ENCODE measurements around the gene DEPP1.

Gene DEPP1

GRCh38 chr10:44980309-44981171 is 1.9 kb upstream of the DEPP1 start:
- Histone ChIP-seq H3K36me3 (peaks cover 7 to 33% (median 28%) of the 10 kb centered on the region in 3 donors), H3K4me3 (no peak overlapping the region), H3K27ac (peak overlapping the region; percentile 90 to 96), H3K4me1 (peaks cover 11 to 87% (median 75%) of the 10 kb centered on the region in 4 donors), H3K27me3 (no peaks in the 10 kb centered on the region), H3K9me3 (no peaks in the 10 kb centered on the region)
- TF ChIP-seq CTCF (IDR thresholded peaks at IDR 0.05) = no peak
- intact Hi-C loops (cut with DNase I; ENCODE audit: low total_unique reads) = loop anchor here (5.0 kb wide), 1 partner anchor 1008 kb away; no protein-coding TSS in a partner anchor
- DNase-seq = peak; percentile 22 to 67

GRCh38 chr10:44979281-44980191 is 927 bp upstream of the DEPP1 start:
- peak overlapping the region in 1 of 2 donors; percentile 72 for H3K4me3 ChIP-seq
- peaks cover 11 to 85% (median 70%) of the 10 kb centered on the region in 4 donors for H3K4me1 ChIP-seq
- intact Hi-C loops (cut with DNase I; ENCODE audit: low total_unique reads) = loop anchor here (5.0 to 10.0 kb wide), 2 partner anchors 105 to 1007 kb away; no protein-coding TSS in a partner anchor
- DNase-seq = peak; percentile 25 to 67
- no peaks in the 10 kb centered on the region for H3K9me3 ChIP-seq
- peak overlapping the region; percentile 90 to 96 for H3K27ac ChIP-seq
- H3K27me3 ChIP-seq = no peaks in the 10 kb centered on the region
- H3K36me3 ChIP-seq = peaks cover 7 to 24% (median 23%) of the 10 kb centered on the region in 3 donors
- no peak for TF ChIP-seq CTCF (IDR thresholded peaks at IDR 0.05)

GRCh38 chr10:44978213-44978569 is 418 bp downstream of the DEPP1 start:
- Histone ChIP-seq H3K9me3 (no peaks in the 10 kb centered on the region), H3K27me3 (no peaks in the 10 kb centered on the region), H3K36me3 (peaks cover 7 to 23% (median 18%) of the 10 kb centered on the region in 3 donors), H3K27ac (peak overlapping the region; percentile 90 to 96), H3K4me3 (peak overlapping the region; percentile 72 to 85), H3K4me1 (peaks cover 11 to 84% (median 67%) of the 10 kb centered on the region in 4 donors)
- intact Hi-C loops (cut with DNase I; ENCODE audit: low total_unique reads) = loop anchor here (10.0 kb wide), 1 partner anchor 103 kb away; no protein-coding TSS in a partner anchor
- no peak for TF ChIP-seq CTCF (IDR thresholded peaks at IDR 0.05)
- peak; percentile 21 to 60 for DNase-seq

- Histone ChIP-seq H3K4me3 (peak overlapping the region; percentile 72 to 85), H3K4me1 (peaks cover 11 to 80% (median 61%) of the 10 kb centered on the region in 4 donors), H3K9me3 (no peaks in the 10 kb centered on the region), H3K36me3 (peaks cover 7 to 23% (median 18%) of the 10 kb centered on the region in 3 donors), H3K27ac (peak overlapping the region; percentile 90 to 96), H3K27me3 (no peaks in the 10 kb centered on the region)
- TF ChIP-seq CTCF (IDR thresholded peaks at IDR 0.05) = peak; percentile 14 to 21
- DNase-seq = peak; percentile 34 to 78
- intact Hi-C loops (cut with DNase I; ENCODE audit: low total_unique reads) = loop anchor here (10.0 kb wide), 1 partner anchor 103 kb away; no protein-coding TSS in a partner anchor
Observed at GRCh38 chr10:44977287-44978212, 1.1 kb downstream of the DEPP1 start.

Data from tibial artery (tissue), 4 donors.